ENCODE measurements around the gene RHOV. TPM values are rescaled to one million over a fixed set of nuclear protein-coding genes. Genes with fewer than 3 reads are reported as not detected.
A peak's percentile ranks its signal among the peaks of the same experiment; 100 is the strongest.

RHOV gene
- total and polyA plus RNA-seq, 10 of the 15 experiments (the other 5 are each of a cell fraction or from before 2014, with no cell fraction given) = 0.24 to 39.3 (median 9.3) TPM

DNA sequence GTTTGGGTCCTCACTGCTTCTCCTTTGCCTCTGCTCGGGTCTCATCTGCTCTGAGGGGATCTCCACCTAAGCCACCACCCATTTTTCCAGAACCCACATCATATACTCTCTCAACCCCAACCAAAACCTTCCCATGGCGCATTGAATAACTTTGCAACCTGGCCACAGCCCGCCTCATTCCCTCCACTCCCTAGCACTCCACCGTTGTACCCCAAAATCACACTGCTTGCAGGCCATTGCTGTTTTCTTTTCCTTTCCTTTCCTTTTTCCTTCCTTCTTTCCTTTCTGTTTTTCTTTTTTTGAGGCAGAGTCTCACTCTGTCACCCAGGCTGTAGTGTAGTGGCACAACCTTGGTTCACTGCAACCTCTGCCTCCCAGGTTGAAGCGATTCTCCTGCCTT is 17.1 kb upstream of the RHOV start:
- no TSS peak for BruUV-seq (replicated peaks)
- Histone ChIP-seq H3K27ac (ENCODE audit: control insufficient read depth, insufficient read depth) (no peak overlapping the region), H3K4me1 (ENCODE audit: control insufficient read depth, insufficient read depth, low read length) (peaks cover 21% of the 10 kb centered on the region), H3K9me3 (replicated peaks; ENCODE audit: control insufficient read depth, insufficient read depth, low read length) (no peaks in the 10 kb centered on the region), H3K4me2 (ENCODE audit: control insufficient read depth, insufficient read depth) (0 out of 2 replicates have a peak overlapping the region, but pooled peaks have one; percentile 5), H3K36me3 (ENCODE audit: control insufficient read depth in 2 of 2, insufficient read depth in 2 of 2, low read length in 1 of 2) (no peaks in the 10 kb centered on the region; a peak in 1 of 4 replicates), H4K20me1 (ENCODE audit: control insufficient read depth, insufficient read depth) (no peaks in the 10 kb centered on the region), H3K79me2 (ENCODE audit: control insufficient read depth, insufficient read depth, low read length) (peaks cover 19% of the 10 kb centered on the region), H2AFZ (ENCODE audit: control insufficient read depth, low read depth, low read length) (no peak overlapping the region; the same call in 1 of the 2 replicates), H3K9ac (ENCODE audit: control insufficient read depth, insufficient read depth, low read length) (no peak overlapping the region), H3K4me3 (no peak overlapping the region), H3K27me3 (replicated peaks in 1 of 2; ENCODE audit: control insufficient read depth in 2 of 2, insufficient read depth in 2 of 2, low read length in 1 of 2) (no peaks in the 10 kb centered on the region)
- ChIA-PET CTCF (interaction anchor here (0.9 to 4.8 kb wide), 19 partner anchors 13 to 371 kb away, joined by 3 to 37 read pairs (median 4); partner anchors contain the start of genes DNAJC17, PPP1R14D, SPINT1 and ZFYVE19), SMC1A (ENCODE audit: uncharacterized antibody, unreplicated experiment) (interaction anchor here (0.7 to 13.4 kb wide), 15 partner anchors 7 to 197 kb away, joined by 3 to 454 read pairs (median 5); partner anchors contain the start of genes GCHFR, RHOV and SPINT1), RAD21 (ENCODE audit: unreplicated experiment) (interaction anchor here (0.6 to 14.9 kb wide), 19 partner anchors 13 to 441 kb away, joined by 3 to 551 read pairs (median 6); partner anchors contain the start of genes DNAJC17, OIP5, RAD51 and RHOV), POLR2A (interaction anchor here (0.7 to 5.7 kb wide), 7 partner anchors 11 to 301 kb away, joined by 3 to 220 read pairs (median 8); partner anchors contain the start of gene RHOV)
- WGBS (ENCODE audit: insufficient coverage, insufficient replicate concordance, low lambda C conversion rate, missing lambda C conversion rate) = 40% methylated on average over 5 of the region's 5 CpGs
- intact Hi-C loops (cut with micrococcal nuclease; ENCODE audit: unreplicated experiment) = loop anchor here (5.0 kb wide), 2 partner anchors 139 to 194 kb away; partner anchors contain the start of gene RAD51
- DNase-seq (ENCODE audit: low read depth, low spot score) (no peak), FAIRE-seq (no peak), ATAC-seq (no peak)
- TF ChIP-seq POLR2AphosphoS2 (IDR thresholded peaks at IDR 0.05; ENCODE audit: low read depth, low read length) (no peak), MTA2 (IDR thresholded peaks at IDR 0.05; ENCODE audit: low read depth) (peak; percentile 12; the same call in 1 of the 2 replicates), HDGF (IDR thresholded peaks at IDR 0.05) (peak; percentile 41; the same call in 1 of the 2 replicates), MEF2B (IDR thresholded peaks at IDR 0.05; ENCODE audit: partially characterized antibody, poor library complexity, severe bottlenecking) (no peak), NBN (IDR thresholded peaks at IDR 0.05) (0 out of 2 replicates have a peak, but pooled peaks have one; percentile 23)
- TF ChIP-seq, protein P1, sequence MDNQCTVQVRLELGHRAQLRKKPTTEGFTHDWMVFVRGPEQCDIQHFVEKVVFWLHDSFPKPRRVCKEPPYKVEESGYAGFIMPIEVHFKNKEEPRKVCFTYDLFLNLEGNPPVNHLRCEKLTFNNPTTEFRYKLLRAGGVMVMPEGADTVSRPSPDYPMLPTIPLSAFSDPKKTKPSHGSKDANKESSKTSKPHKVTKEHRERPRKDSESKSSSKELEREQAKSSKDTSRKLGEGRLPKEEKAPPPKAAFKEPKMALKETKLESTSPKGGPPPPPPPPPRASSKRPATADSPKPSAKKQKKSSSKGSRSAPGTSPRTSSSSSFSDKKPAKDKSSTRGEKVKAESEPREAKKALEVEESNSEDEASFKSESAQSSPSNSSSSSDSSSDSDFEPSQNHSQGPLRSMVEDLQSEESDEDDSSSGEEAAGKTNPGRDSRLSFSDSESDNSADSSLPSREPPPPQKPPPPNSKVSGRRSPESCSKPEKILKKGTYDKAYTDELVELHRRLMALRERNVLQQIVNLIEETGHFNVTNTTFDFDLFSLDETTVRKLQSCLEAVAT (IDR thresholded peaks at IDR 0.05) = 0 out of 2 replicates have a peak, but pooled peaks have one; percentile 26
- in situ Hi-C loops (cut with MboI) = loop anchor here (5.0 kb wide), 1 partner anchor 34 kb away; no protein-coding TSS in a partner anchor
